NCI-H748 (cell line): ENCODE data around the gene TOM1L2.
"Not testable (repeated sequence)": the region's sequence is repeated elsewhere in the genome, so short reads cannot be mapped to it uniquely, and the experiment has no call there.

Experiments used
- DNase-seq: peaks from one replicate; lab custom pipeline; 2025; ENCODE audit not compliant: unreplicated experiment; lab: John Stamatoyannopoulos, UW

TOM1L2 gene

DNA sequence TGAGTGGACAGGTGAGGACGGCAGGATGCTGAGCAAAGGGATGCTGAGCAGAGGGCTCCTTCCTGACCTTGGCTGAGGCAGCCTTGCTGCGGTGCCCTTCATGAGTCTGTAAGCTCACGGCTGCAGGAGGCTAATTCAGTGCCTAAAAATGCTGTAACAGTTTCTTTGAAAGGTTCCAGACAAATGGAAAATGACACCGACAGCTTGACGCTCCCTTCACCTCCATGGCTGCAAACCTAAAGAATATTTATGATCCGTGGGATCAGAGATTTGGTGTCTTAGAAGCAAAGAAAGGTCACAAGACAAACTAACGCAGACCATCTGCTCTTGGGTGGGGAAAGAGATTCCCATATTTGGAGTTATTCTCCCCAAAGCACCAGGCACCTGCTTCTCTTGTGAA is 28.0 kb downstream of the TOM1L2 start:
- no peak for DNase-seq

DNA sequence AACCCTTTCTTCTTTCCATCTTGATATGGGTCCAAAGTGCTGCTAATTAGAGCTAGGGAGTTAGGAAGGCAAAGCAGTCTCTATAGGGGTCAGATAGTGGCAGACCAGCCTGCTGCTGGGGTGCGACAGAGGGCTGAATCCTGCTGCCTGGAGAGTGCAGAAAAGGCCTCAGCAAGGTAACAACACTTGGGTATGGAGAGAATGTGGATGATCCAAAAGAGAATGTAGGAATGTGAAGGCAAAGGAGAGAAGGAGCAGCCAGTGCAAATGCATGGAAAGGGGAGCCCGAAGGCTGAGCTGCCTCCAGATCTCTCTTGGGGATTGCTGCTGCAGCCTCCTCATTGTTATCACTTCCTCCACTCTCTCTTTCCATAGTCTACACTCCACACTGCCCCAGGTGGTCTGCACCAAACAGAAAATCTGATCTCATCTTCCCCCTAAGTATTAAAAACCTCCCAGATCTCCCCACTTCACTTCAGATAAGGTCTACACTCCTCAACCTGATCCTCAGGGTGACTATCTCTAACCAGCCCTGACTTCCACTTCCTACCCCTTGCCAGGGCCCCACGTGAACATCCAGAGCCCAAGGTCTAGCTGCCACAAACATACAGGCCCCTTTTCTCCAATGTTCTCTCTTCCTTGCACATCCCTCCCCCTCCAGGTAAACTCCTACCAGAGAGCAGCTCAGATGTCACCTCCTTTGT is 28.8 kb downstream of the TOM1L2 start:
- DNase-seq: no peak

DNA sequence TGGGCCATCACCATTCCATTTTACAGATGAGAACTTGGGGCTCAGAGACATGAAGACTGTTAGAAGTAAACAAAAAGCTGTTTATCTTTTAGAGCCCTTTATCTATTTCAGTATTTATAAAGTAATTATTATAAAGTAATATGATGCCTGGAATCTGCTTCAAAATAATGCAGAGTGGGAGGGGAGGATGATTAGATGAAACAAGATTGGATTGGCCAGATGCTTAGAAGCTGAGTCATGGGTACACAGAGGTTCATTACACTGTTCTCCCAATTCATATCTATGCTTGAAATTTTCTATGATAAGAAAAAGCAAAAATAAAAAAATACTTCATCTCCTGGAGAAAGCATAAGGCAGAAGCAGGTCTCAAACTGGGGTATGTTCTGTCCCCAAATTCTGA is 29.4 kb downstream of the TOM1L2 start:
- no peak for DNase-seq

DNA sequence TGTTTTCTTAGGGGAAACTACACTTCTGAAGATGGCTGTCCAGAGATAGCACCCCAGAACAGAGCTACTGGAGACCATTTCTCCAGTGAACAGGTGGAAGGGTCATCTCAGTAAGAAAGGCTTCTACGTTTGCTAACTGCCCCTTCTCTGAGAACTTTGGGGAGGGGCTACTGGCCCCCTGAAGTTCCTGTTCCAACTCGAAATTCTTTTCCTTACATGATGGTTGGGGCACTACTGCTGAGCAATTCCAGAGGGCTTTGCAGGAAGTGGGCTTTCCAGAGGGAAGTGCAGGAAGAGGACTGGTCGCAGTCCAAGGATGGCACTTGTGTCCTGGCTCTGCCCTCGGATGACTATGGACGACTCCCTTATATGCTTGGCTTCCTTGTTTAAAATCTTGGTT is 31.2 kb downstream of the TOM1L2 start:
- no peak for DNase-seq

DNA sequence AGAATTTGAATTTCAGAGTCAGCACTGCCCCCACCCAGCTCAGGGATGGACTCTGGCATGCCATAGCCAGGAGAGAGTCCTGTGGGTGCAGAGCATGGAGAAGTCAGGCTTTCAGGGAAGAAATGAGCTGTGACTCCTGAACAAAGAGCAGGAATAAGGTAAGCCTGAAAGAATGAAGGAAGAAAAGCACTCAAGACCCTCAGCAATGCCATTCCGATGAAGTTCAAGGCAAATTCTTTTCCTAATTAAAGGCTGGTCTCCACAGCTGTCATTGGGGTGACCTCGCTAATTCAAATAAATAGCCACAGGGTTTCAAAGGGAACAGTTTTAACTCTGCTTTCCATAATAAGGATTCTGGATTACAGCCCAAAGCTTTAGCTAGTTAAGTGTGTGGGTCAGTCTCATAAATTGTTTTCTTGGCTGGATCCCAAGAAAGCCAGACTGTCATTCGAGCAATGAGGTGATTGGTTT is 31.7 kb downstream of the TOM1L2 start:
- DNase-seq: peak; percentile 42

DNA sequence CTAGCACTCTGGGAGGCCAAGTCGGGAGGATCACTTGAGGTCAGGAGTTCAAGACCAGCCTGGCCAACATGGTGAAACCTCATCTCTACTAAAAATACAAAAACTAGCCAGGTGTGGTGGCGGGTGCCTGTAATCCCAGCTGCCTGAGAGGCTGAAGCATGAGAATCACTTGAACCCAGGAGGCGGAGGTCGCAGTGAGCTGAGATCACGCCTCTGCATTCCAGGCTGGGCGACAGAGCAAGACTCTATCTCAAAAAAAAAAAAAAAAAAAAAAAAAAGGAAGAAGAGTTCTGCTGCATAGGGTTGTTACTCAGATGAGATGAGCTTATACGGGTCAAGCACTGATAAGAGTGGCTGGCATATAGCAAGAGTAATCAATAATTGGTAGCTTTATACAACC is 32.3 kb downstream of the TOM1L2 start:
- DNase-seq: not testable (repeated sequence)

DNA sequence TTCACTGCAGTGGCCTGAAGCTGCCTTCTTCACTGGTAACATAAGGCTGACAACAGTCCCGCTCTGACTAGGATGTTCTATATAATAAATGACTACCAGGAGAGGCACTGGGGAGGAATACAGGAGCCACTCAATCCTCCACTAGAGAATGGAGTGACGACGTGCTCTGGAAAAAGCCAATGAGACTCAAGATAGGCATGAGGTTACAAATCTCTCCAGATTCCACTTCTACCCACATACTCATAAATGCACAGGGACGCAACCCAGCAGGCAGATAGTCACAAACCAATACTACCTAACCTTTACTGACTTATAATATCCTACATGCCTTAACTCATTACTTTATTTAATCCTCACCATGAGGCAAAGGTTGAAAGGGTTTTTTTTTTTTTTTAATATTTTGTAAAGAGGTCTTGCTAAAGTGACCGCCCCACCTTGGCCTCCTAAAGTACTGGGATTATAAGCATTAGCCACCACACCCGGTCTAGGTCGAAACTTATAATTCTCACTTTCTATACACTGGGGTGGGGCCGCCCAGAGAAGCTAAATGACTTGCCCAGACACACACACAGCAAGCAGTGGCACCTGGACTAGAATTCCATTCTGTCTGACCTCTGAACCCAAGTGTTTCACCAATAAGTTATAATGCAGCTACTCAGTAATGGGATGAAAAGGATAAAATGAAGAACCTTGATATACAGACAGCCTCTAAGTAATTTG is 33.7 kb downstream of the TOM1L2 start:
- no peak for DNase-seq

DNA sequence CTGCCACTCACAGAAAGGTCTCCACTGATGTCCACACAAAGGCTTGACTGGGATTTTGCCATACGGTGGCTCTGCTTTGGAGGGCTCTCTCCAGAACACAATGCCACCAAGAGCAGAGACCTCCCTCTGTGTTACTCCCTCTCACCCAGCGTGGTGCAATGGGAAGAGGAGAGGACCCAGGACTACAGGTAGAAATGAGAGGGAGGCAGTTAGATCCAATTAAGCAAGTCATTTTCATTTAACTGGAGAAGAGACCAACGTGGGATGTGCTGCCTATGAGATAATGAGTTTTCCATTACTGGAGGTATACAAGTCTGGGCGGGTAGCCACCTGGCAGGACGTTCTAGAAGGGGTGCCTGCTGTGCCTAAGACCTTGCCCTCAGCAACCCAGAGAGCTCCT is 34.2 kb downstream of the TOM1L2 start:
- DNase-seq: no peak

DNA sequence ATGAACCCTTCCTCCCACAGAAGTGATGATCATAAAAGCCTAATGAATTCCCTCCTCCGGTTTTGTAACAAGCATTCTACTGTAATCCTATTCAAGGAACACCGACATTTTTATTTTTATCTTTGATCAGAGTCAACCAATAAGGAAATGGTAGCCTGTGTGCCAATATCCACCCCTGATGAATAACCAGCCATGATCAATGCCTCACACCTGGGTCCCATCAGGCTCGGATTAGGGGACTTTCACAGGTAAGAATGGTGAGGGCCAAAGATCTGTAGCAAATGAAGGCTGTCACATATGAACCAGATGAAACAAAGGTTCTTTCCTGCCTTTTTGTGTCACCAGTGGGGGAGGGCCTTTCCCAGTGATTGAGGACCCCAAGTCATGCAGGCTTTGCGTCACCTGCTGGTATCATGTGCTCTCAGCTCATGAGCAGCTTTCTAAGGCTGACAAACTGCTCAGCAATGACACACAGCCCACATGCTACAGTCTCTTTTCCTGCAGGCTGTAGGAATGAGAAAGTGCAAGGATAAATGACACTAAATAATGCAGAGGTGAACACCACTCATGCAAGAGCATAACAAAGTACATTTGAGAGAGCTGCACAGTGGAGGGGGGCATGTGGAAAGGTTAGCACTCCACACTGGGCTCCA is 34.9 kb downstream of the TOM1L2 start:
- no peak for DNase-seq

DNA sequence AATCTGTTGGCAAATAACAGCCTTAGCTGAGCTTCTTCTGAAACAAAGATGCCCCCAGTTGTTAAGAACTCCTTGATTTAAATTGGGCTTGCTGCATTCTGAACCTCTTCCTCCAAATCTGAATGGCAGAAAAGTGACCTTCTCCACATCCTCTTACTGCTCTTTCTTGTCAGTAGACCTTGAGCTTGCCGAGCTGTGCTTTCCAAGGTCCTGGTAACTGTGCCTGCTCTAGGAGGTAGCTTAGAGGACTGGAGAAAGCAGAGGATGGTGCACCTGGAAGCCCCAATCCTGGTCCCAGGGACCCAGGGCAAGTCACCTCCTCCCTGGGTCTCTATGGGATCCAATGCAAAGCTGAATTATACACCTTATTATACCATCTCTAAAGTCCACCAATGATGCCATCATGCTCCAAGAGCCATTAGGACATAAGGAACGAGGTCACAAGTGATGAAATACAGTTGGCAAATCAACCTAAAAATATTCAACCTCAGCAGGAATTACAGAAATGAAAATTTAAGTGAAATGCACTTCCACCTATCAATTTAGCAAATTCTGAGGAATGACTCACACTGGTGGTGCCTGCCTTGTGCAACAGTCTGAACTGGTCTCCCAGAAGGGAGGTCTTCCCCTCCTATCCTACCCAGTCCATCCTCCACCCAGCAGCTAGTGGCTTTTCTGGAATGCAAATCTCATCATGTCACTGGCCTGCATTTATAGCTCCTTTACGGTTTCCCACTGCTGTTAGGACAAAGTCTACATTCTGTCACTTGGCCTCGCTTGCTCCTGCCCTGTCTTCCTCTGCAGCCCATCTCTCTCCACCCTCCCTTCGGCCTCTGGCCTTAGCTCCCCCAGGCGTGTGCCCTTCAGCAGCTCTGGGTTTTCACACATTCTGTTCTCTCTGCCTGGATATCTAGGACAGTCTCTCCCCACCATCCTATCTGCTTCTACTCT is 36.6 kb downstream of the TOM1L2 start:
- no peak for DNase-seq

DNA sequence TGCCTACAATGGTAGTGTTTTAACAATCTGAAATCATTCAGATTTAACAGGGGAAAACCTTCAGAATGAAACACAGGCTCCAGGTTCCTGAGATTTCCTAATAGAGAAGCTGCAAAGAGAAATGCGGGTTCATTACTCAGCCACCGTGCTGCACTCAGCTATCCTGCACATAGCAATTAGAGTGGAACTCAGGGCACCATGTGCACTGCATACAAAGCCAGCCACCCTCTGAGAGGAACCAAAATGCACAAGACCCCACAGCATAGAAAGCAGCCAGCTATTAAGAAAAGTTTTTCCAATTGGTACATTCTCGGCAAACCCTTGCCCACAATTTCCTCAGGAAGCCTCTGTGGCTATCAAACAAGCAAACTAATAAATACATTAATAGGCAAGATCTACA is 37.4 kb downstream of the TOM1L2 start:
- no peak for DNase-seq

DNA sequence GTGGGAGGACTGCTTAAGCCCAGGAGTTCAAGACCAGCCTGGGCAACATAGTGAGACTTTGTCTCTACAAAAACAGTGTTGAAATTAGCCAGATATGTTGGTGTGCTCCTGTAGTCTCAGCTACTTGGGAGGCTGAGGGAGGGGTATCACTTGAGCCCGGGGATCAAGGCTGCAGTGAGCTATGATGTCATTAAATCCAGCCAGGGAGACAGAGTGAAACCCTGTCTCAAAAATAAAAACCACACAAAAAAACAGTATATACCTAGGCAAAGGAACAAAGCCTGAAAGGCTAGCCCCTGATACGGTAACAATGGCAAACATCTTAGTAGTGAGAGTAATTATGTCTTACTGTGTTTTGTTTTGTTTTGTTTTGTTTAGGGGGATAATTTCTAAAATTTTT is 38.0 kb downstream of the TOM1L2 start:
- DNase-seq: no peak

DNA sequence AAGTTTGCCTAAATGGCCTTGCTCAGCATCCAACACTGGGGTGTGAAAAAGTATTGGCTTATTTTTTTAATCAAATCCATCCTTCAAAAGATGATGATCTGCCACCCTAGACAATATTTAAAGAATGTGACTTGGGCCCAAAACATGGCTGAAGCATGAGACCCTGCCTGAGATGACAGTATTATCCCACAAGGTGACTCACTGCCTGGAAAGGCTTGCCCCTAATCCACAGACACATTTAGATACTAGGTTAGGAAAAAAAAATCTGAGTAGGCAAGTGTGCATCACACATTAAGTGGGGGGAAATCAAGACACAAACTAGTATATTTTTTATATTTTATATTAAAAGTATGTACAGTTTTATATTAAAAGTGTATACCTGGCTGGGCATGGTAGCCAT is 38.4 kb downstream of the TOM1L2 start:
- DNase-seq: no peak

DNA sequence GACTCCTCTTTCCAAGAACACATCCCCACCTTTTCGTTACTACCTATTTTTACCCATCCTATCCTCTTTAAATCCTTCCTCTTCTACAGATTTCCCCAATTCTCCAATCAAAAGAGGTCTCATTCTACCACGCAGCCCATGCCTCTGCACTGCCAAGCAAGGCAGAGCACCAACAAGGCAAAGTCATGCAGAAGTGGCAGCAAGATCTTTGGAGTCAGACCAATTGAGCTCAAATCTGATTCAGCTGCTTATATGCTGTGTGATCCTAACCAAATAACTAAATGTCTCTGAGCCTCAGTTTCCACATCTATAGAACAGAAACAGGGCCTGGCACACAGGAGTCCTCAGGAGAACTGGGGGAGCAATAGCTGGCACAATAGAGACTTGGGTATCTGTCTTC is 41.0 kb downstream of the TOM1L2 start:
- no peak for DNase-seq

DNA sequence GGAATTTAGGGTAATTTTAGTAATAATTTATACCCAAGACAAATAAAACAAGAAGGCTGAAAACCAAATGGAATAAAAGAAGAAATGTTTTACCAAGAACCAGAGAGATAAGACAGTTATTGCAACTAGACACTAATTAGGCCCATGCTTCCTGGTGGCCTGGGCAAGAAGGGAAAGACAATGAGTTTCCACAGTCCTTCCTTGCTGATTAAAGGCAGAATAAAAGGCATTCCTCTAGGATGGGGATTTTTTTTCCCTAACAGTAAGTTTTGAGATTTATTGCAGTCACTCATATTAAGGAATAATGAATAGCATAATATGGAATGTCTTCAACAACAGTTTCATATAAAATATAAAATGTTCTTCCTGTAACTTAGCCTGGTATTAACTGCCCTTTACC is 41.5 kb downstream of the TOM1L2 start:
- no peak for DNase-seq

DNA sequence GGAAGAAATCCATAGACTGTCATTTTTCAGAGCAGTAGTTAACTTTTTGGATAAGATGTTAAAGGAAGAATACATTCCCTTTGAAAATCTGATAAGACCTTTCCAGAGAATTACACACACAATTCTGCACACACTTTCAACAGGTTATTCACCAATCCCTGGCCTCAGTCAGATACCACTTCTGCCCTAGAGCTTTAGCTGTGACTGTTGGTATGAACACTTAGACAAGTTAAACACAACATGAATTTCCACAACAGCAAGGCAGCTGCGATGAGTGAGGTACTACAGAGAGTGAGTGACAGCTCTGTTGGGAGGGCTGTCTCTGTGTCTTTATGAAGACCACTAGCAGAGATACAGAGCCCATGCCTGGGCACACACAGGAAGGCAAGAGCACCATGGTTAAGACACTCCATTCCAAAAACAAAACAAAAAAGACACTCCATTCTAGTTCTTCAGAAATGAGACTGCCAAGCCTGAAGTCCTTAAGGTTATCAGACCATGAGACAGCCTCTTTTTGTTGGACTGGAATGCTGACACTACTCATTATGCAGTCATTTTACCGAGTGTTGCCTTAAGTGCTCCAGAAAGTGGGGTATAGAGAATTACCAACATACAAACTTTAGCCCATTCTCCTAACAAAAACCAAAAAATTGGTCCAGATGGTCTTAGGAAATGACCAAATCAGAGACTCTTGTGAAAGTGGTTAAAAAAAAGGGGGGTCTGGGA is 42.4 kb downstream of the TOM1L2 start:
- DNase-seq: no peak

DNA sequence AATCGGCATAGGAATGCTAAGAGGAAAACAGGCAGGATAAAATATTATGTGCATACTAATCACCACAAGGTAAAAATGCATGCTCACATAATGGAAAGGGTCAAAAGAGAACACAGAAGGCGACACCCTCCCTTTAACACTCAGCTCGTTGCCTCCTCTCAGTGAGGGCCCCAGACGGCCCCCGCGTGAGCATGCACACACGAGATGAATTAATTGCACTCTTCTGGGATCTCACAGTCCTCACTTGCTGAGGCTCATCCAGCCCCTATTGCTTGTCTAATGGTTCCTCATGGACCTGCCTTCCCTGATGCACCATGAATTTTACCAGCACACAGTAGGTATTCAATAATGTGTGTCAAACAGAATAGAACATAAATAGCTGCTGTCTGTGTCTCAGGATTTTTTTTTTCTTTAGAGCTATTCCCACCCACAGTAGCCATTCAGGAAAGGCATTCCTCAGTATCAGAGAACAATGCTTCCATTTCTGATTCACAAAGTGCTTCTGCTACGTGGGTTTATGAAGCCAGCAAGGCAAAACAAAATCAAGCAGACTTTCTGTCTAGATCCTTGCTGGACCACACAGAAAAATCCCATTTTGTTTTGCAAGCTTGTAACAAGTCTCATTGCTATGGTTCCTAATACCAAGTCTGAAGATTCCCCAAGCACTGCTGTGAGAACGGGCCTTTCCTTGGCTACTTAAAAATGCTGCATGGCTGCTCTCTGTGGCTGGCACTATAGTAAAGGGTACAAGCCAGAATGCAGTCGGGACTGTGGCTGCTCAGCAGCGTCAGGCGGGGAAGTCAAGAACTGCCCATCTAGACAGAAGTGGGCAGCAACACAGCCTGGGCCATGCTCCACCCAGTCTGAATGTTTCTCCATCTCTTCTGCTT is 43.6 kb downstream of the TOM1L2 start:
- no peak for DNase-seq

DNA sequence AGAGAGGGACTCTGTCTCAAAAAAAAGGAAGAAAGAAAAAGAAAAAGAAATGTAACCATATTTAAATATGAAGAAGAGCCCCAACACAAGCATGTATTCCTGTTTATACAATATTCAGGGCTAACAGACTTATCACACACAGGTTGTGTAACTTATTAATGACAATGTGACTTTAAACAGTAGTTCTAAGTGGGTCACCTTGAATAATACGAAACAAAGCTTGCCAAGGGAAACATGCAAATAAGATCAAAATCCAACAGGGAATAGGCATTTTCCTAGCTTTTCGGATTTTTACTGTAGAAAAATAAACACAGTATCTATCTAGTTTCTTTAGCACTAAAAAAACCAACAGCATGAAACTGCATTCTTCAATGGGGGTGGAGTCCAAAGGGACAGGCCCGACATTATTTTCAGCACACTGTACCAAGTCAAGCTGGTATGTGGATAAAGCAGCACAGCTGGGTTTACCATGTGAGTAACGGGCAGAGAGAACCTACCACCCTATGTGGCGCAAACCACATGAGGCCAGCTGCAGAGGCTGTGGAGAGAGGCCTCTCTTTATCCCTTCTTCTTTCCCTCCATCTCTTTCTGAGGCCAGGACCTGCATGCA is 45.3 kb downstream of the TOM1L2 start:
- DNase-seq: no peak

DNA sequence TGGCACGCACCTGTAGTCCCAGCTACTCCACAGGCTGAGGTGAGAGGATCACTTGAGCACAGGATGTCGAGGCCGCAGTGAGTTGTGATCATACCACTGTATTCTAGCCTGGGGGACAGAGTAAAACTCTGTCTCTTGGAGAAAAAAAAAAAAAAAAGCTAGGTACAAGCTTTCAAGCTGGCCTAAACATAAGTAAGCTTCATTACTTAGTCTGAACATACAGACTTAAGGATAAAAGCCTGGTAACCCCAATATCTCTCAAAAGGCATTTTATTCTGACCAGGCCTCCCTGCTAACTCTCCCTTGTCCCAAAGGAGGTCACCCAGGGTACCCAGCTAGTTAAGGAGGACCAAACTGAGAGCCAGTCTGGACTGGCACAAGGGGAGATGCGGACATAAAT is 46.2 kb downstream of the TOM1L2 start:
- DNase-seq: no peak
